ENCODE results near the gene SLC10A7. TPM values are rescaled to one million over a fixed set of nuclear protein-coding genes. Genes with fewer than 3 reads are reported as not detected.

SLC10A7 gene
- total RNA-seq, 1 donor = 18.2 TPM

DNA sequence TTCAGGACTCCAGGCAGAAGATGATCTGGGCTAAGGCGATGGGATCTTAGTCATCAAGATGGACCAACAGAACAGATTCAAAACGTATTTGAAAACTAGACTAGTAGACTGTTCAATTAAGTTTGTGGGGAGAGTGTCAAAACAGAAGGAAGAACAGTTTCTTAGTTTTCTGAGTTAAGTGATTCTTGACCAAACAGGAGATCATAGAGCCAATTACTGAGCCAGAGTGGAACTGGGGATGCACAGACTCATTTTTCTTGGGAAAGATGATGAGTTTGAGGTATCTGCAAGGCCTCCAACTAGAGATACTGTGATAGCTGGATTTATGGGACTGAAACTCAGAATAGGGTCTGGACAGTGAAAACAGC lies 187.9 kb downstream of the SLC10A7 start:
- DNase-seq (ENCODE audit: low read depth) = no peak
- no peak for TF ChIP-seq CTCF (IDR thresholded peaks at IDR 0.05; ENCODE audit: insufficient read depth, low read length)
- H3K4me3 ChIP-seq (ENCODE audit: low read depth, low read length) = no peak overlapping the region

GRCh38 chr4:146333187-146333894 lies 188.4 kb downstream of the SLC10A7 start:
- DNase-seq (ENCODE audit: low read depth) = peak; percentile 54
- H3K4me3 ChIP-seq (ENCODE audit: low read depth, low read length) = peak overlapping the region; percentile 22
- no peak for TF ChIP-seq CTCF (IDR thresholded peaks at IDR 0.05; ENCODE audit: insufficient read depth, low read length)

GRCh38 chr4:146330392-146330791 lies 191.3 kb downstream of the SLC10A7 start:
- no peak for TF ChIP-seq CTCF (IDR thresholded peaks at IDR 0.05; ENCODE audit: insufficient read depth, low read length)
- DNase-seq (ENCODE audit: low read depth) = peak; percentile 32

GRCh38 chr4:146329050-146329716 lies 192.6 kb downstream of the SLC10A7 start:
- TF ChIP-seq CTCF (IDR thresholded peaks at IDR 0.05; ENCODE audit: insufficient read depth, low read length) = no peak
- no peak overlapping the region for H3K4me3 ChIP-seq (ENCODE audit: low read depth, low read length)
- peak; percentile 84 for DNase-seq (ENCODE audit: low read depth)

More at GRCh38 chr4:146330392-146330791, 191.3 kb downstream of the SLC10A7 start:
- no peak overlapping the region for H3K4me3 ChIP-seq (ENCODE audit: low read depth, low read length)

- TF ChIP-seq CTCF (IDR thresholded peaks at IDR 0.05; ENCODE audit: insufficient read depth, low read length) = no peak
- no peak overlapping the region for H3K4me3 ChIP-seq (ENCODE audit: low read depth, low read length)
- DNase-seq (ENCODE audit: low read depth) = no peak
These were observed 193.7 kb downstream of the SLC10A7 start for GRCh38 chr4:146327859-146328650.

GRCh38 chr4:146318894-146319293 lies 202.8 kb downstream of the SLC10A7 start:
- TF ChIP-seq CTCF (IDR thresholded peaks at IDR 0.05; ENCODE audit: insufficient read depth, low read length) = no peak
- H3K4me3 ChIP-seq (ENCODE audit: low read depth, low read length) = no peak overlapping the region
- no peak for DNase-seq (ENCODE audit: low read depth)
